GM19043 (cell line): ENCODE results near the gene DKKL1.

ENCODE experiments used
- ATAC-seq: cut with Tn5 transposase; IDR thresholded peaks from one replicate; pipeline ENCODE4 v1.9.1; 2021; ENCODE audit warnings: low read depth; ENCODE audit not compliant: unreplicated experiment

The DKKL1 gene

GRCh38 chr19:49391581-49392399, 28.1 kb downstream of the DKKL1 start:
- ATAC-seq = no peak

GRCh38 chr19:49393881-49394280, 30.2 kb downstream of the DKKL1 start:
- ATAC-seq = no peak

- no peak for ATAC-seq
Observed at GRCh38 chr19:49395581-49396407, 32.1 kb downstream of the DKKL1 start.

DNA sequence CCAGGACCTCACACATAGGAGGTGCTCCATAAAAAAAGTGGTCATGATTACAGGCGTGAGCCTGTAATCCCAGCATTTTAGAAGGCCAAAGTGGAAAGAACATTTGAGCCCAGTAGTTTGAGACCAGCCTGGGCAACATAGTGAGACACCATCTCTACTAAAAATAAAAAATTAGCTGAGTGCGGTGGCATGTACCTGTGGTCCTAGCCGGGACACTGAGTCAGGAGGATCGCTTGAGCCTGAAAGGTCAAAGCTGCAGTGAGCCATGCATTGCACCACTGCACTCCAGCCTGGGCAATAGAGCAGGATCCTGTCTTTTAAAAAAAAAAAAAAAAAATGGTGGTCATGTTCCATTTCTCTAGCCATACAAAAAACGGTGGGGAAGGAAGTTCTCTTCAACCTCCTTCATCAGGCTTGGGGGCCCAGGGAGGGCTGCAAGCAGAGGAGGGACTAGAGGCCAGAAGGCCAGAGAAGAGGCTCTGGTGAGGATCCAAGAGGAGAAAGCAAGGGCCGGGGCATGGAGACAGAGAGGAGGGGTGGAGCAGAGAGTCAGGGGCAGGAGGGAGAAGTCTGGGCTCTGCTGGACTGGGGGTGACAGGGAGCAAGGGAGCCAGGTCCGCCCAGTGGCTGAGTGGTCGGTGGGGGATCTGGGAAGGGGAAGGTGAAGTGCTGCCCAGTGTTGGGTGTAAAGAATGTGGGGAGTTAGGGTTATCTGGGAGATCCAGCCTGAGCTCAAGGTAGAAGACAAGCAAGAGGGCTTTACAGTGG, 33.2 kb downstream of the DKKL1 start:
- no peak for ATAC-seq

DNA sequence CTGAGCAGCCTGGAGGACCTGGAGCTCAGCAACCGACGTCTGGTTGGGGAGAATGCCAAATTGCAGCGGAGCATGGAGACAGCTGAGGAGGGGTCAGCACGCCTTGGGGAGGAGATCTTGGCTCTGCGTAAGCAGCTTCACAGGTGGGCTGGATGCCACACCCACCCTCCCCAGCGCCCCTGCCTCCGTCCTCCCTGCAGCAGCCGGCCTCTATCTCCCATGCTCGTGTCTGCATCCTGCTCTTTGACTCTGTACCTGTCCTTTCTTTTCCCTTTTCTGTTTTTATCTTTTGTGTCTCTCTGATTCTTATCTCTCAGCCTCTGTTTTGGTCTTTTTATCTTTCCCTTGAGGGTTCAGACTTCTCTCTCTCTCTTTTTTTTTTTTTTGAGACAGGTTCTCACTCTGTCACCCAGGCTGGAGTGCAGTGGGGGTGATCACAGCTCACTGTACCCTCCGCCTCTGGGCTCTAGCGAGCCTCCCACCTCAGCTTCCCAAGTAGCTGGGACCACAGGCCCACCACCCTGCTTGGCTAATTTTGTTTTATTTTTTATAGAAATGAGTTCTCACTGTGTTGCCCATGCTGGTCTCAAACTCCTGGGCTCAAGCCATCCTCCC, 34.4 kb downstream of the DKKL1 start:
- no peak for ATAC-seq

GRCh38 chr19:49398931-49399330, 35.3 kb downstream of the DKKL1 start:
- ATAC-seq = no peak

DNA sequence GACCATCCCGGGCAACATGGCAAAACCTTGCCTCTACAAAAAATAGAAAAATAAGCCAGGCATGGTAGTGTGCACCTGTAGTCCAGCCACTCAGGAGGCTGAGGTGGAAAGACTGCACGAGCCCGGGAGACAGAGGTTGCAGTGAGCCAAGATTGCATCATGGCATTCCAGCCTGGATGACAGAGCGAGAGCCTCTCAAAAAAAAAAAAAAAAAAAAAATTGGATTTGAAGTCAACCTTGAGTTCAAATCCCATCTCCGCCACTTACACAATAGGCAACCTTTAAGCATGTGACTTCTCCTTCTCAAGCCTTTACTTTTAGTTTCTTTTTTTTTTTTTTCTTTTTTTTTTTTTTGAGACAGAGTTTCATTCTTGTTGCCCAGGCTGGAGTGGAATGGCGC, 36.4 kb downstream of the DKKL1 start:
- ATAC-seq = no peak

DNA sequence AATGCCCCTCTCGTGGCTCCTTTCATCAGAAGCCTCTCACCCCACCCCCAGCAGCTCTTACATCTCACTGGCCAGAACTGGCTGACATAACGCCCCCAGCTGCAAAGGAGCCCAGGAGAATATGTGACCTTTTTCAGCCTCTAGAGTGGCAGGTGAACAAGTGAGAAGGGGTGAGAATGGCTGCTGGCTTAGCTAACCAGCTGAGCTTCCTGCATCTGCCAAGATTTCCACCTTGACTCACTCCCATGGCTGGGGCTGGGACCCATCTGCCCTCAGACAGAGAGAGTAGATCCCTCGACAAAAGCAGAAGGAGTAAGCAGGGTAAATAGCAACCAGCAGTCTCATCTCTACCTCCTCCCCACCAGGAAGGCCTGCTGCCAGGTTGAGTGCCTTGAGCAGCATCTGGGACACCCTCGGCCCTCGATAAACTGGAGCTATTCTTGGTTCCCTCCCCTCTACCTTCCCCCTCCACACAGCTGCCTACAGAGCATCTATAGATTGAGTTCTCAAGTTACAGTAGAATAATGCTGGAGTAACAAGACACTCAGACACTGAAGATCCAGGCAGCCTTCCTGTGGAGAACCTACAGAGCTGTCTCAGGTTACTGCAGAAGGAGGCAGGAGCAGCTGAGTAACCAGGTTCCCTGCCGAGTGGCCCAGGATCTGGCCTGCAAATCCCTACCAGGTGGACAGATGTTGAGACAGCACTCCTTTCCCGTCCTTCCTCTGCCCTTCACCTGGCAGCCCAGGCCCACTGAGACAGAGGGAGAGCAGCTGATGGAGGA, 39.9 kb downstream of the DKKL1 start:
- no peak for ATAC-seq

GRCh38 chr19:49407079-49407478, 43.4 kb downstream of the DKKL1 start:
- ATAC-seq = no peak

DNA sequence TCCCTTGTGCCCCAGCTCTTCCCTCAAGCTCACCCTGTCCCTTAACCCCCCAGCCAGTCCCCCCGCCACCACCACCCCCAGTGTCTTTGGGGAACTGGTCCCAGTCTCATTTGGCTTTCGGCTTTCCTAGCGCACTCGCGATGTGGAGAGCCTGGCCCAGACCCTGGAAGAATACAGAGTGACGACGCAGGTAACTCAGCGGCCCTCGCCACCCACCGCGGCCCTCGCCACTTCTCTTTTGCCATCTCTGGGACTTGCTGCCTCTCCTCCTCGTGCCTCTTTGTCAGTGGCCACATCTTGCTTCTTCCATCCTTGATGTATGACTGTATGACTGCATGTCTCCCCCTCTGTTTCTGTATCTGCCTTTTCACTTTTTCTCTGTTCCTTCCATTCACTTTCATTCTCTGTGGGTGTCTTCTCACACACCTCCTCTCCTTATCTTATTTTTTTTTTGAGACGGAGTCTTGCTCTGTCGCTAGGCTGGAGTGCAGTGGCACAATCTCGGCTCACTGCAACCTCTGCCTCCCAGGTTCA, 43.9 kb downstream of the DKKL1 start:
- no peak for ATAC-seq

DNA sequence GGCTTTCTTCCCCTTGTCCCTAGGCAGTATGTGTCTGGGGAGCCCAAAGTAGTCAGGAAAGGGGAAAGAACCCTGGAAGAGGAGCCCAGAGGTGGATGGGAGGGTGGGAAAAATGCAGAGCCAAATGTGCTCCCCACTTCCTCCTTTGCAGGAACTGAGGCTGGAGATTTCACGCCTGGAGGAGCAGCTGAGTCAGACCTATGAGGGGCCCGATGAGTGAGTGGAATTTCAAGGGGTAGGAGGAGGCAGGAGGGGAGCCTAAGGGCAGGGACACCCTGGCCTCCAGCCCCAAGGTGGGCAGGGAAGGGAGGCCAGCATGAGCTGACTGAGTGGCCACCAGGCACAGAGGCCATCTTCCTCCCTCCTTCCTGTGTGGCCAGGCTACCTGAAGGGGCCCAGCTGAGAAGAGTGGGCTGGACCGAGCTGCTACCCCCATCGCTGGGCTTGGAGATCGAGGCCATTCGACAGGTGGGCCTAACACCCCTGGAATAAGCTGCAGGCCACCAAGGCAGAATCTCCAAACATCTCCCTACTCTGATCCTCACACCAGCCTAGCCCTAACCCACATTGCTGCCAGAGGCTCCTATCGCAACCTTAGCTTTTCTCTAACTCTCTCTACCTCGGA, 45.3 kb downstream of the DKKL1 start:
- no peak for ATAC-seq

GRCh38 chr19:49409441-49410029, 45.9 kb downstream of the DKKL1 start:
- ATAC-seq = no peak

DNA sequence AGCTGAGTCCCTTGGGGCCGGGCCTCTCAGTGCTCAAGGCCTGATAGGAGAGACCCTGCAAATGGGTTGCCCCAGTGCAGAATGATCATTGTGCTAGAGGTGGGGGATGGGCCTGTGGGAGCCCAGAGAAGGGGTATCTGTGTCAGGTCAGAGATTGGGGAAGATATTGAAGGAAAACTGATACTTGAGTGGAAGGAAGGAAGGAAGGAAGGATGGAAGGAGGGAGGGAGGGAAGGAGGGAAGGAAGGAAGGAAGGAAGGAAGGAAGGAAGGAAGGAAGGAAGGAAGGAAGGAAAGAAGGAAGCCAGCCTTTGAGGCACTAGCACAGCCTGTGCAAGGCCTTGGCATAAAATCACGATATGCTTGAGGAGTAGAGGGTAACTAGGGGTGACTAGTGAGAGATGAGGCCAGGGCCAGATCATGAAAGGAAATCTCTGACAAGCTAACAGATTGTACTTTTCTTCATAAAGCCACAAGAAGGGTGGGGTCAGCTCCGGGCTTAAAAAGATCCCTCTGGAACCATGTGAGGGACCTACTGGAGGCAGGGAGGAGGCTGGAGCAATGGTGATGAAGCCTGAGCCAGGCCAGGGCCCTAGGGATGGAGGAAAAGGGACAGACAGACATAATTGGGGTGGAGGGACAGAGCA, 48.1 kb downstream of the DKKL1 start:
- ATAC-seq = no peak

DNA sequence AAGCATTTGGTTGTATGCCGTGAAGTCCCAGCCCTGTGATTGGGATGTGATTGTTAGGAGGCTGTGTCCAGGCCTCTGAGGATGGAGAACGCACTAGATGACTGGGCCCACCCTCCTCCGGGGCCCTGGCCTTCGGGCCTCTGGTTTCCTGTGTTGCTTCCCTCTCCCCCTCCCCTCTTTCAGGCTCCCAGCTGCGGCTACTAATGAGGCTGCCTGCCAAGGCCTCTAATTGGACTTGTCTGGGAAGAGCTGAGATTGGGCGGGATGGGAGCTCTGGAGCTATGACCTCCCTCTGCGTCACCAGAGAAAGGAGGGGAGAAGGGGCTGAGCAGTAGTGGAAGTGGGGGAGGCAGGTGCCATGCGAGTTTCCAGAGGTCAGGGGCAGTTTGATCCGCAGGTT, 49.7 kb downstream of the DKKL1 start:
- ATAC-seq = no peak

- ATAC-seq = no peak
Observed at GRCh38 chr19:49414256-49414655, 50.6 kb downstream of the DKKL1 start.

DNA sequence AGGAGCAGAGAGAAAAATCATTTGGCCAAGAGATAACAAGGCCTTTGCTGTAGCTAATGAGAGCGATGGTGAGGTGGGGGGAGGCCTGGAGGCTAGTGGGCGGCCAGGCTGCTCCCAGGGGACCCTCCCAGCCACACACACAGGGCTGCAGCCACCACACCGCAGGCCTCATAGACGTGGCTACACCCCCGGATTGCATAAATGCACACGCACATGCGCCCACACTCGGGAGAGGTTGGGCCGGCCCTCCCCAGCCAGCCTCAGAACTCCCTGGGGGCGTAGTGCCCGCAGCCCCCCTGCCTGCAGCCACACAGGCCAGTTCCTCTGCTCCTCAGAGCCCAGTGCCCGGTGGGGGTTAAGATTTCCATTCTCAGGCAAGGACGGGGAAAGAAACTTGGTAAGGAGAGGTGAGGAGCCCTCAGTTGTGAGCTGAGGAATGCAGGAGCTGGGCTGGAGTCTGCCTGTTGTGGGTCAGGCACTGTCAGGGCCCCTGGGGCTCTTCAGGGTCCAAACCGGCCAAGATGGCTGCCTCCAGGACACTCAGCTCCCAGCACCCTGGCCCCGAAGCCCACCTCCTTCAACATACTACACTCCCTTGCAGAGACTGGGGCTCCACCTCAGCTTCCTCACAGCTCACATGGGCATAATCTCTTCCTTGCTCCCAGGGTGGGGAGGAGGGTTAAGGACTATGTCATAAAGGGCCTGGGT, 51.6 kb downstream of the DKKL1 start:
- no peak for ATAC-seq

- no peak for ATAC-seq
Observed at GRCh38 chr19:49415810-49416200, 52.1 kb downstream of the DKKL1 start.

GRCh38 chr19:49417088-49417487, 53.4 kb downstream of the DKKL1 start:
- ATAC-seq = no peak
